Endodermal cell (in vitro differentiated cells): ENCODE measurements around the gene SIRT2. TPM values are rescaled to one million over a fixed set of nuclear protein-coding genes. Genes with fewer than 3 reads are reported as not detected.
A peak's percentile ranks its signal among the peaks of the same experiment; 100 is the strongest.

Experiments used
- DNase-seq: peaks from one replicate; pipeline ENCODE4 v3.0.0-alpha.2; 2017
- H3K27ac ChIP-seq: 2 replicates; pipeline ENCODE4 v1.5.1; 2013; ENCODE audit warnings: mild to moderate bottlenecking, low read depth, low read length, moderate library complexity
- H3K27me3 ChIP-seq: 2 replicates; pipeline ENCODE4 v1.6.1; 2013; ENCODE audit warnings: mild to moderate bottlenecking, low read length, moderate library complexity; ENCODE audit not compliant: insufficient read depth, control insufficient read depth, poor library complexity, severe bottlenecking
- H3K36me3 ChIP-seq: 2 replicates; pipeline ENCODE4 v1.7.0; 2013; ENCODE audit warnings: mild to moderate bottlenecking, low read length, moderate library complexity; ENCODE audit not compliant: control insufficient read depth, insufficient read depth
- H3K4me1 ChIP-seq: one replicate; pipeline ENCODE4 v1.7.0; 2013; ENCODE audit warnings: low read length; ENCODE audit not compliant: control insufficient read depth, insufficient read depth
- H3K4me3 ChIP-seq: 2 replicates; pipeline ENCODE4 v1.5.1; 2013; ENCODE audit warnings: mild to moderate bottlenecking, low read length, moderate library complexity
- H3K9ac ChIP-seq: 2 replicates; pipeline ENCODE4 v1.6.1; 2013; ENCODE audit warnings: mild to moderate bottlenecking, low read length, moderate library complexity; ENCODE audit not compliant: poor library complexity, severe bottlenecking; ENCODE audit errors: extremely low read depth
- H3K9me3 ChIP-seq: 2 replicates; pipeline ENCODE4 v1.6.1; 2013; ENCODE audit warnings: mild to moderate bottlenecking, low read length, moderate library complexity; ENCODE audit not compliant: control insufficient read depth
- H3K27ac Mint-ChIP-seq: 2 replicates; pipeline ENCODE4 v1.8.0; 2020; ENCODE audit warnings: mixed read lengths
- H3K27me3 Mint-ChIP-seq: 2 replicates; pipeline ENCODE4 v1.8.0; 2021; ENCODE audit warnings: mild to moderate bottlenecking, mixed read lengths; ENCODE audit not compliant: insufficient read depth
- H3K36me3 Mint-ChIP-seq: 2 replicates; pipeline ENCODE4 v1.8.0; 2020; ENCODE audit warnings: low read depth, mixed read lengths
- H3K4me1 Mint-ChIP-seq: 2 replicates; pipeline ENCODE4 v1.8.0; 2020; ENCODE audit warnings: mixed read lengths
- H3K4me3 Mint-ChIP-seq: 2 replicates; pipeline ENCODE4 v1.8.0; 2020; ENCODE audit warnings: mild to moderate bottlenecking, moderate library complexity, mixed read lengths
- H3K9me3 Mint-ChIP-seq: 2 replicates; pipeline ENCODE4 v1.8.0; 2020; ENCODE audit warnings: mild to moderate bottlenecking, mixed read lengths
- CTCF ChIP-seq: fragments of 200-600 bp; sonication (generic); conservative IDR thresholded peaks from 2 replicates; pipeline ENCODE4 v1.5.0; 2021; ENCODE audit warnings: antibody characterized with exemption, mild to moderate bottlenecking
- WGBS, 2 experiments: methylation state at CpG; one replicate each; pipeline versions ENCODE4 v1.1.5 to v1.1.7; 2013; ENCODE audit warnings: missing lambda C conversion rate in 2 of 2, mixed read lengths in 1 of 2; ENCODE audit not compliant: insufficient coverage in 1 of 2, insufficient read length in 1 of 2; 5-methylcytosine and 5-hydroxymethylcytosine counted together
- total RNA-seq, 2 donors: library from RNA; stranded (reverse); fragmentation: NEBNext Ultra II Directional in 1 of 2; extraction: Animal tissue kit (Norgen Biotek cat#: 25700) in 1 of 2; gene quantifications; 2 replicates in 1 of 2; 3 replicates in 1 of 2; pipeline ENCODE4 v1.2.1, GENCODE V29; 2021

SIRT2 gene
- total RNA-seq, 2 donors from 2014 or later, result 10.4 to 13.7 TPM

- DNase-seq, result no peak
- Histone ChIP-seq H3K4me3 (no peak overlapping the region), H3K36me3 (peaks cover 32% of the 10 kb centered on the region), H3K27ac (no peak overlapping the region), H3K4me1 (no peaks in the 10 kb centered on the region), H3K27me3 (no peaks in the 10 kb centered on the region), H3K9me3 (no peaks in the 10 kb centered on the region), H3K9ac (no peak overlapping the region)
- H3K27ac Mint-ChIP-seq, result no peak overlapping the region
- WGBS, 2 experiments, result 93% methylated on average over 16 to 21 of the region's 21 CpGs
- peaks cover 1% of the 10 kb centered on the region for H3K9me3 Mint-ChIP-seq
- no peaks in the 10 kb centered on the region for H3K4me1 Mint-ChIP-seq
- no peak for TF ChIP-seq CTCF
- H3K36me3 Mint-ChIP-seq, result peaks cover 36% of the 10 kb centered on the region
- H3K27me3 Mint-ChIP-seq, result no peaks in the 10 kb centered on the region
- H3K4me3 Mint-ChIP-seq, result no peak overlapping the region
These were observed 20.6 kb upstream of the SIRT2 start for GRCh38 chr19:38919837-38920601.

- peaks cover 1% of the 10 kb centered on the region for H3K9me3 Mint-ChIP-seq
- H3K9me3 ChIP-seq, result no peaks in the 10 kb centered on the region
- WGBS, 2 experiments, result 88 to 96% methylated on average over 4 to 10 of the region's 10 CpGs
- peaks cover 26% of the 10 kb centered on the region for H3K36me3 Mint-ChIP-seq
- H3K4me3 ChIP-seq, result no peak overlapping the region
- H3K4me3 Mint-ChIP-seq, result no peak overlapping the region
- H3K4me1 Mint-ChIP-seq, result no peaks in the 10 kb centered on the region
- no peaks in the 10 kb centered on the region for H3K27me3 Mint-ChIP-seq
- H3K36me3 ChIP-seq, result peaks cover 21% of the 10 kb centered on the region
- no peak for TF ChIP-seq CTCF
- no peak for DNase-seq
- no peak overlapping the region for H3K9ac ChIP-seq
- no peak overlapping the region for H3K27ac ChIP-seq
- H3K4me1 ChIP-seq, result no peaks in the 10 kb centered on the region
- no peaks in the 10 kb centered on the region for H3K27me3 ChIP-seq
- no peak overlapping the region for H3K27ac Mint-ChIP-seq
These were observed 19.1 kb upstream of the SIRT2 start for GRCh38 chr19:38918526-38918925.

DNA sequence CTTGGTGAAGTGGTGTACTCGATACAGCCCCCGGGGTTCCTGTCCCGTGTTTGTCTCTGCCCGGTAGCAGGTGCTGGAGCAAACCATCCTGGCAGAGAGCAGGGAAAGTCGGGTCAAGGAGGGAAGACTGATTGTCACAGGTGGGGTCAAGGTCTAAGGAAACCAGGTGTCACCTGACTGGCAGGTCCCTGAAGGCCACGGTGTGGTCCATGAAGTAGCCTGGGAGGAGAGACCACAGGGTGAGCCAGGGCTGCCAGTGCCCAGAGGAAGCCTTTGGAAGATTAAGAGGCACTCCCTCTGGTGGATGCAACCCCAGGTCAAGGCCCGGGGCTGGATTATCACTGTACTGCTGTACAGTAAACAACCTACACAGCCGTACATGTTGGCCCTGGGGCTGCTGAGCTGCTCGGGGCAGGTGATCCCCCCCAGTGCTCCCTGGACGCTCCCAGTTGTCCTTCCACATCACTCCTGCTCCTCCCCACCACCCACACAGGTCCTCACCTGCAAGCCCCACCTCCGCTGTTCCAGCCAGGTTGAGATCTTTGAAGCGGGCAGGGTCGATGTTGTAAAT lies 18.6 kb upstream of the SIRT2 start:
- no peak overlapping the region for H3K27ac ChIP-seq
- peaks cover 1% of the 10 kb centered on the region for H3K9me3 Mint-ChIP-seq

More for the DNA sequence above, 18.6 kb upstream of the SIRT2 start:
- TF ChIP-seq CTCF, result peak; percentile 60
- Mint-ChIP-seq H3K36me3 (peaks cover 25% of the 10 kb centered on the region), H3K27ac (peak overlapping the region; percentile 55), H3K27me3 (peaks cover 2% of the 10 kb centered on the region), H3K4me1 (no peaks in the 10 kb centered on the region), H3K4me3 (no peak overlapping the region)
- no peak overlapping the region for H3K4me3 ChIP-seq
- H3K36me3 ChIP-seq, result peaks cover 21% of the 10 kb centered on the region
- no peaks in the 10 kb centered on the region for H3K4me1 ChIP-seq
- WGBS, 2 experiments, result 93% methylated on average over 8 to 12 of the region's 13 CpGs
- no peak for DNase-seq
- no peaks in the 10 kb centered on the region for H3K27me3 ChIP-seq
- no peaks in the 10 kb centered on the region for H3K9me3 ChIP-seq
- no peak overlapping the region for H3K9ac ChIP-seq
